ENCODE data around the gene WDR17.
A peak's percentile ranks its signal among the peaks of the same experiment; 100 is the strongest.

DNA sequence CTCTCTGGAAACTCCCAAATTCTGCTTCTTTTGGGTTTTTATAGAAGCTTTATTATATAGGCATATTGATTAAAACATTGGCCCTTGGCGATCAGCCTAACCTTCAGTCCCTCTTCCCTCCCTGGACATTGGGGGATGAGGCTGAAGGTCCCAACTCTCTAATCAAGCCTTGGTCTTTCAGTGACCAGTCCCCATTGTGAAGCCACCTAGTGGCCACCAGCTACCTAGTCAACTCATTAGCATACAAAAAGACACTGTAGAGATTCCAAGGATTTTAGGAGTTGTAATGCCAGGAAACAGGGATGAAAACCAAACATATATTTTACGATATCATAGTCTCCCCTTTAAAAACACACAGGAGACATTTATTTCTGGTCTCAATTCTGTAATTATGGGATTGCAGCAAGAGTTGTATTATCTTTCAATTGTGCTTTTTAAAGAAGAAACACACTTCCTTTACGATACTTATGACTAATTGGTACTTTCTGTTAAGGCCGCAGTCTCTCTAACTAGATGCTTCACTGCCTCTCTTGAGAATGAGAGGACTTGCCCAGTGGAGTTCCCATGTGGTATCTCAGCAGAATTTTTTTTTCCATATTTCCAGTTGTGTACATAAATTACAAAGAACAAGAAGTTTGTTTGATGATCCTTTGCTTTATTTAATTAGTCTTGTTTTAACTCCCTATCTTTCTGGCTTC is 58.2 kb downstream of the WDR17 start:
- TF ChIP-seq, protein P1, sequence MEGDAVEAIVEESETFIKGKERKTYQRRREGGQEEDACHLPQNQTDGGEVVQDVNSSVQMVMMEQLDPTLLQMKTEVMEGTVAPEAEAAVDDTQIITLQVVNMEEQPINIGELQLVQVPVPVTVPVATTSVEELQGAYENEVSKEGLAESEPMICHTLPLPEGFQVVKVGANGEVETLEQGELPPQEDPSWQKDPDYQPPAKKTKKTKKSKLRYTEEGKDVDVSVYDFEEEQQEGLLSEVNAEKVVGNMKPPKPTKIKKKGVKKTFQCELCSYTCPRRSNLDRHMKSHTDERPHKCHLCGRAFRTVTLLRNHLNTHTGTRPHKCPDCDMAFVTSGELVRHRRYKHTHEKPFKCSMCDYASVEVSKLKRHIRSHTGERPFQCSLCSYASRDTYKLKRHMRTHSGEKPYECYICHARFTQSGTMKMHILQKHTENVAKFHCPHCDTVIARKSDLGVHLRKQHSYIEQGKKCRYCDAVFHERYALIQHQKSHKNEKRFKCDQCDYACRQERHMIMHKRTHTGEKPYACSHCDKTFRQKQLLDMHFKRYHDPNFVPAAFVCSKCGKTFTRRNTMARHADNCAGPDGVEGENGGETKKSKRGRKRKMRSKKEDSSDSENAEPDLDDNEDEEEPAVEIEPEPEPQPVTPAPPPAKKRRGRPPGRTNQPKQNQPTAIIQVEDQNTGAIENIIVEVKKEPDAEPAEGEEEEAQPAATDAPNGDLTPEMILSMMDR (IDR thresholded peaks at IDR 0.05), result peak in 5 of 6 experiments; percentile 9 to 69 (median 44)
- TF ChIP-seq POLR2A (IDR thresholded peaks at IDR 0.05), result no peak
